Smooth muscle cell (in vitro differentiated cells): ENCODE results near the gene HPSE2. TPM values are rescaled to one million over a fixed set of nuclear protein-coding genes. Genes with fewer than 3 reads are reported as not detected.

ENCODE experiments used
- DNase-seq: peaks from one replicate; lab custom pipeline; 2025; ENCODE audit not compliant: unreplicated experiment; lab: John Stamatoyannopoulos, UW
- H2AFZ ChIP-seq: fragments of 200-600 bp; sonication (generic); 2 replicates; pipeline ENCODE4 v1.6.0; 2016; ENCODE audit warnings: antibody characterized with exemption, low read depth, mild to moderate bottlenecking
- H3F3A ChIP-seq: fragments of 200-600 bp; sonication (generic); 2 replicates; pipeline ENCODE4 v1.6.0; 2017; ENCODE audit warnings: antibody characterized with exemption, low read depth
- H3K27ac ChIP-seq: fragments of 200-600 bp; sonication (generic); 2 replicates; pipeline ENCODE4 v1.5.1; 2016; ENCODE audit warnings: low read depth, mild to moderate bottlenecking
- H3K27me3 ChIP-seq: fragments of 200-600 bp; sonication (generic); 2 replicates; pipeline ENCODE4 v1.6.1; 2016; ENCODE audit warnings: low read depth, mild to moderate bottlenecking
- H3K36me3 ChIP-seq: fragments of 200-600 bp; sonication (generic); 2 replicates; pipeline ENCODE4 v1.5.1; 2016; ENCODE audit warnings: low read depth
- H3K4me1 ChIP-seq: fragments of 200-600 bp; sonication (generic); 2 replicates; pipeline ENCODE4 v1.5.1; 2016; ENCODE audit warnings: low read depth
- H3K4me2 ChIP-seq: fragments of 200-600 bp; sonication (generic); 2 replicates; pipeline ENCODE4 v1.6.0; 2016; ENCODE audit warnings: mild to moderate bottlenecking
- H3K4me3 ChIP-seq: fragments of 200-600 bp; sonication (generic); 2 replicates; pipeline ENCODE4 v1.5.1; 2016; ENCODE audit warnings: mild to moderate bottlenecking
- H3K79me2 ChIP-seq: fragments of 200-600 bp; sonication (generic); 2 replicates; pipeline ENCODE4 v1.6.0; 2016; ENCODE audit warnings: low read depth, mild to moderate bottlenecking
- H3K9ac ChIP-seq: fragments of 200-600 bp; sonication (generic); 2 replicates; pipeline ENCODE4 v1.6.0; 2016; ENCODE audit warnings: low read depth
- H3K9me3 ChIP-seq: fragments of 200-600 bp; sonication (generic); replicated peaks from 2 replicates; pipeline ENCODE4 v1.5.1; 2016; ENCODE audit warnings: low read depth
- H4K20me1 ChIP-seq: fragments of 200-600 bp; sonication (generic); 2 replicates; pipeline ENCODE4 v1.6.0; 2016; ENCODE audit warnings: low read depth
- CTCF ChIP-seq: fragments of 200-600 bp; sonication (generic); IDR thresholded peaks from 2 replicates; pipeline ENCODE4 v1.5.1; 2017; ENCODE audit warnings: borderline replicate concordance, mild to moderate bottlenecking, antibody characterized with exemption; ENCODE audit not compliant: insufficient read depth, poor library complexity, severe bottlenecking
- WGBS: methylation state at CpG from one replicate; pipeline ENCODE4 v1.1.7; 2016; ENCODE audit warnings: low lambda C conversion rate; 5-methylcytosine and 5-hydroxymethylcytosine counted together
- polyA plus RNA-seq: library from polyadenylated mRNA; unstranded; fragments of >200 nt; fragmentation: Nextera tagmentation; extraction: Ambion mirVana; gene quantifications from 2 replicates; pipeline ENCODE4 v1.2.1, GENCODE V29; 2016
- total RNA-seq: library from RNA; depleted of rRNA; stranded (reverse); fragments of >200 nt; gene quantifications from 2 replicates; pipeline ENCODE4 v1.2.3, GENCODE V29; 2014

HPSE2 gene
- total and polyA plus RNA-seq, 2 experiments from 2014 or later, result 0.13 TPM; not detected in 1

DNA sequence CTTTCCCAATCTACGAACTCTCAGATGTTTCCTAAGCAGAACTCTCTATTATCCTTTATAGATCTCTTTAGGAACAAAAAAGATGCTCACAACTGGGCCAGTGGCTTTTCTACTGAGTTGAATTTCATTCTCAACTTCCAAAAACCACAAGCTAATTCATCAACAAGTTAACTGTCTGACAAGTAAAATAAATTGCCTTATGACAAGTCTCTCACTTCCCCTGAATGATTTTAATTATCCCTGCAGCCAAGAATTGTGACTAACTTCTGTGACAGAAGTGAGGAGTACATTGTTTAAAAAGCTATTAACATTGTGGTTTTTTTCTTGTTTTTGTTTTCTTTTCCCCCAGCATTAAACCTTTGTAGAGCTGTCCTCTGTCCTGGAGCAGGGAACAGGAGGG, 343.1 kb downstream of the HPSE2 start:
- no peak overlapping the region for H3K9ac ChIP-seq
- H3K27me3 ChIP-seq, result no peaks in the 10 kb centered on the region
- H3K36me3 ChIP-seq, result no peaks in the 10 kb centered on the region
- no peak overlapping the region for H3K4me3 ChIP-seq
- no peaks in the 10 kb centered on the region for H3K79me2 ChIP-seq
- 96% methylated on average over 1 of the region's 1 CpG for WGBS
- no peak overlapping the region for H3K4me2 ChIP-seq
- no peak overlapping the region for H3K27ac ChIP-seq
- DNase-seq, result no peak
- H2AFZ ChIP-seq, result no peak overlapping the region
- H3K4me1 ChIP-seq, result no peaks in the 10 kb centered on the region
- H4K20me1 ChIP-seq, result no peaks in the 10 kb centered on the region
- no peaks in the 10 kb centered on the region for H3K9me3 ChIP-seq
- H3F3A ChIP-seq, result no peaks in the 10 kb centered on the region
- no peak for TF ChIP-seq CTCF

- Histone ChIP-seq H3K27ac (no peak overlapping the region), H3F3A (no peaks in the 10 kb centered on the region), H3K4me3 (no peak overlapping the region), H3K27me3 (no peaks in the 10 kb centered on the region), H3K4me2 (no peak overlapping the region), H2AFZ (no peak overlapping the region), H3K9ac (no peak overlapping the region), H4K20me1 (no peaks in the 10 kb centered on the region), H3K9me3 (no peaks in the 10 kb centered on the region), H3K79me2 (no peaks in the 10 kb centered on the region), H3K4me1 (no peaks in the 10 kb centered on the region), H3K36me3 (no peaks in the 10 kb centered on the region)
- DNase-seq, result no peak
- TF ChIP-seq CTCF, result no peak
- 89% methylated on average over 1 of the region's 1 CpG for WGBS
These were observed 349.0 kb downstream of the HPSE2 start for GRCh38 chr10:98886686-98887085.

DNA sequence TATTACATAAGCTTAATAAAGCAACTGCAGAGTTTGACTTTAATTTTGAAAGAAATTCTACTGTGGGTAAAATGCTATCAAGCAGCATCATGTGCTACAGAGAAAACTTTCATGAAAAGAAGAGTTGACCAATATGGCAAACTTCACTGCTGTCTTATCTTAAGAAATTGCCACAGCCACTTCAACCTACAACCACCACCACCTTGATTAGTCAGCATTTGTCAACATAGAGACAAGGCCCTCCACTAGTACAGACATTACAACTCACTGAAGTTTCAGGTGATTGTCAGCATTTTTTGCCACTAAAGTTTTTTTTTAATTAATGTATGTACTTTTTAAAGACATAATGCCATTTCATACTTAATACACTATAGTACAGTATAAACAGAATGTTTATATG, 350.3 kb downstream of the HPSE2 start:
- no peak for TF ChIP-seq CTCF
- no peaks in the 10 kb centered on the region for H3F3A ChIP-seq
- no peak overlapping the region for H3K4me2 ChIP-seq
- no peak overlapping the region for H3K4me3 ChIP-seq
- DNase-seq, result no peak
- no peak overlapping the region for H2AFZ ChIP-seq
- H4K20me1 ChIP-seq, result no peaks in the 10 kb centered on the region
- H3K9me3 ChIP-seq, result no peaks in the 10 kb centered on the region
- no peaks in the 10 kb centered on the region for H3K4me1 ChIP-seq
- H3K9ac ChIP-seq, result no peak overlapping the region
- H3K27ac ChIP-seq, result no peak overlapping the region
- H3K79me2 ChIP-seq, result no peaks in the 10 kb centered on the region
- H3K27me3 ChIP-seq, result no peaks in the 10 kb centered on the region
- no peaks in the 10 kb centered on the region for H3K36me3 ChIP-seq

- H3F3A ChIP-seq, result no peaks in the 10 kb centered on the region
- no peak for DNase-seq
- no peak for TF ChIP-seq CTCF
- H3K4me1 ChIP-seq, result no peaks in the 10 kb centered on the region
- H3K79me2 ChIP-seq, result no peaks in the 10 kb centered on the region
- H3K27ac ChIP-seq, result no peak overlapping the region
- H3K27me3 ChIP-seq, result no peaks in the 10 kb centered on the region
- no peaks in the 10 kb centered on the region for H4K20me1 ChIP-seq
- no peaks in the 10 kb centered on the region for H3K9me3 ChIP-seq
- H3K36me3 ChIP-seq, result no peaks in the 10 kb centered on the region
- H3K4me2 ChIP-seq, result no peak overlapping the region
- H2AFZ ChIP-seq, result no peak overlapping the region
- 88% methylated on average over 1 of the region's 1 CpG for WGBS
- H3K4me3 ChIP-seq, result no peak overlapping the region
- no peak overlapping the region for H3K9ac ChIP-seq
These were observed 353.9 kb downstream of the HPSE2 start for GRCh38 chr10:98881789-98882188.
